Fibroblast of peridontal ligament (primary cell): ENCODE data around the gene RFX8.
"Not testable (repeated sequence)": the region's sequence is repeated elsewhere in the genome, so short reads cannot be mapped to it uniquely, and the experiment has no call there.

Experiments used
- DNase-seq: peaks from one replicate; pipeline ENCODE4 v3.0.0-alpha.2; 2010; ENCODE audit errors: extremely low read depth

The RFX8 gene

DNA sequence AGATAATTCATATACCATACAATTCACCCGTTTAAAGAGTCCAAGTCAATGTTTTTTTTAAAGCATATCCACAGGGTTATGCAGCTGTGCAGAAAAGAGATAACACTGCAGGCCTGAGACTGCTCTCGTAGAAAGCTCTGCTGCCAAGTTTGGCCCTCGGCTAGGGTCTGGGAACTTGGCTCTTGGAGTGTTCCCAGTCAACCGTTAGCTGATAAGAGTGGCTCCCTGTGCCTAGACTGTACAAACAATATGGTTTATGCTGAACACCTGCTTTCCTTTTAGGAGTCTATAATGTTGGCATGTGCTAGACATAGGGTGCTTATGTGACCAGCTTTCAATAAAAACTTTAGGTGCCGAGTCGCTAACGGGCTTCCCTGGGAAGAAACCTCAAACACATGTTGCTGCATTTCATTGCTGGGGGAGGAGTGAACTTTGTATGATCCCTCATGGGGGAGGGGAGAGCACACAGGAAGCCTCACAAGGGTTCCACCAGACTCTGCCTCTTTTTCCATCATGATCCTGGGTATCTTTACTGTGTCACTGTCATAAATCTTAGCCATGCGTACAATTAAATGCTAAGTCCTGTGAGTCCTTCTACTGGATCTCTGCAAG, 34.7 kb downstream of the RFX8 start:
- no peak for DNase-seq

DNA sequence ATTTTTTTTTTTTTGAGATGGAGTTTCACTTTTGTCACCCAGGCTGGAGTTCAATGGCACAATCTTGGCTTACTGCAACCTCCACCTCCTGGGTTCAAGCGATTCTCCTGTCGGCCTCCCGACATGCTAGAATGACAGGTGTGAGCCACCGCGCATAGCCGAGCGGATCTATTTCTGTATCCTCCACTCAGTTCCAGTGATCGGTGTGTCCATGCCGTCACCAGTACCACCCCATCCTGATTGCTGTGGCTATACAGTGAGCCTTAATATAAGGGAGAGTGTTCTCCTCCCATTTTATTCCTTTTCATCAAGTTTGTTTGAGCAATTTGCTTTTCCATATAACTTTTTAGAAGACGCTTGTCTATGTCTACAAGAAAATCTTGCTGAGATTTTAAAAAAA, 35.2 kb downstream of the RFX8 start:
- no peak for DNase-seq

DNA sequence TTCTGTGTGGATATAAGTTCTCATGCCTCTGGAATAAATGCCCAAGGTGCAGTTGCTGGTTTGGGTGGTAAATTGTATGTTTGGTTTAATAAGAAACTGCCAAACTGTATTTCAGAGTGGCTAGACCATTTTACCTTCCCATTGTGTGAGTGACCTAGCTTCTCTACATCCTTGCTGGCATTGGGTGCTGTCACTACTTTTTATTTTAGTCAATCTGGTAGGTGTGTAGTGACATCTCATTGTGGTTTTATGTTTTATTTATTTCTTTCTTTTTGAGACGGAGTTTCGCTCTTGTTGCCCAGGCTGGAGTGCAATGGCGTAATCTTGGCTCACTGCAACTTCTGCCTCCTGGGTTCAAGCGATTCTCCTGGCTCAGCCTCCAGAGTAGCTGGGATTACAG, 36.4 kb downstream of the RFX8 start:
- DNase-seq: not testable (repeated sequence)

DNA sequence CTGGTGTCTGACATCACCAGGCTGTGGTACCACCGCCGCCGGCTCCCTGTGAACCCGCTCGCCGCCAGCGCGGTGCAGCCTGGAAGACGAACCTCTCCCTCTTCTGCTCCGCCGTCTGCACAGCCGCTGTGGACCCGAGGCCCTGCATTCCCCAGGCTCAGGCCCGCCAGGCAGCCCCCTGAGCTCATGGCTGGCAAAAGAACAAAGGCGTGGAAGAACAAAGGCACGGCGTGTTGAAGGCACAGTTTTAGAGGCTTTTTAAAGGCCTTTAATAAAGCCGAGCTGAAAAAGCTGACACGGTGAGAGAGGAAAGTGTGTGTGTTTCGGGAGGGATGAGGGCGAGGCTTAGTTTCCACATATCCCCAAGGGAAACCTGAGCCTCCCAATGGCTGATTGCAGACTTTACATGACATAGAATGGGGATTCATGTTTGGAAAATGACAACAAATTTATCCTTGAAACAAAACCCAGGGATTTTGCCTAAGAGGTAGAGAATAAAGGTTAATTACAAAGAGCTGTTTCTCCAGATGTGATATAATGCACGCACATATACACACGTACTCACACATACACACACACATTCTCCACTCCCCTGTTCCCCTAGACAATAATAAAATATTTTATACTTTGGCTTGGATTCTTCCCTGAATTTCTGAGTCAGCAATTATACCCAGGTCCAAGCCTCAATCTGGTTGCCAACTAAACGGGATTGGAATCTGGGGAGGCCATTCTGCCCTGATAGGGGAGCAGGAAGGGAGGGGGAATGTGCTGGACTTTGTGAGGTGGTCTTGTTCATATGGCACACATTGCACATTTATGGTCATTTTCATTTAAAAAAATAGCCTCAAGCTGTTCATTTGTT, 39.7 kb downstream of the RFX8 start:
- DNase-seq: peak; percentile 84

DNA sequence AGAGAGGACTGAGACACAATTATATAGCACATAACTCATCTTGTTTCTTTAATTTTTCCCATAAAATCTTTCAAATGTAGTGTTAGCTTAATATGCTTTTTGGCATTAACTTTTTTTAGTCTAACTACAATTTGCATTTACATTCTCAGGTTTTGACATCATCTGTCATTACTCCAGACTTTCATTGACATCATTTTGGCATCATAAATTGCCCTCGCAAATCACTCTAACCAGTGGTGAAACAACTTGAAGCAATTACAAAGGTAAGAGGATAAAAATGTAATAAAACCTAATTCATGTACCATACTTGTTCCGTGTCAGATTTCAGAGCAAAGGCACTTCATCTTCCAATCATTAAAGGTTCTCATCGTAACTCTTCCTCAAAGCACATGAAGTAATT, 41.4 kb downstream of the RFX8 start:
- DNase-seq: peak; percentile 68

DNA sequence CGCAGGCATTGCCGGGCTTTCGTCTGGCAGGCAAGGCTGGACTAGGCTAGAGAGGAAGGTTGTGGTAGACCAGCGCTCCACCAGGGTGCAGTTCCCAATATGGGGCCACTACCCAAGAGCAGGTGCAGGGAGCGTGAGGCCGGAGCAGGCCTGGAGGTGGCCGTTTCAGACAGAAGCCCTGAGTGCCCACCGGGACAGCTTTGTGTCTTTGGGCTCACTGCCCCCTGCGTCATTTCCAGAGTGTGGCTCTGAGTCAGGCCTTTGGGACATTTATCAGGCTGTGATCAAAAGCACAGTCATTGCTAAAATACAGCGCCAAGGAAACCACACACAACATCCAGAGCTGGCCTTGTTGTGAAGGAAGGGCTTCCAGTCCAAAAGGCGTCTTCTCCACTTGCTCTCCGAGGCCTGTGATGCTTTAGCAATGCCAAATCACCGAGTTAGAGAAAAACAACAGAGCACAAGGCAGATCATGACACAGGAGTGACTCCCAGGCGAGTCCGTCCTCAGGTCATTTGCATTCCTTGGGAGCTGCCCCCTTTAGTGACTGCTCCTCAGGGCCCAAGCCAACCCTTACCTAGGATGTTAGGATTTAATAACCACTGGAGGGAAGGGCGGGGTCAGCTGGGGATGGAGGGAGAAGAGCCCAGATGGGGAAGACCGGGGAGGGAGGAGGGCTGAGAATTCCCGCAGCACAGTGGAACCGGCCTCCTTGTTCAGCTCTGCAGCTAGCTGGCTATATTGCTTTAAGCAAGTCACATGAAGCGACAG, 42.3 kb downstream of the RFX8 start:
- DNase-seq: peak; percentile 25

DNA sequence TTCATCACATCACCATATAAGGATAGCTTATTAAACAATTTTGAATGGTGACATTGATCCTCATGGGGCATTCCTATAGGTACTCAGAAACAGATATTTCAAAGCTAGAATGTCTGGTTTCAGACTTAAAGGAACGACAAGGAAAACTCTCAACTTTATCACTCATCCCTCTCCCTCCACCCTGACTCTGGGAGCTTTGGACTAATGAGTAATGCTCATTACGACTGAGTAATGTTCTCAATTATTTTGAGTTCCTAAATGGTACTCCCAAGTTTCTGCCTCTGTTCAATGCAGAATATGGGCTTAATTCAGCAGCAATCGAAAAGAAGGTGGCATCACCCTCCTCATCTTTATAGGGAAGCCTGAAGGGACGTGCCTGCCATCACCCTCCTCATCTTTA, 43.4 kb downstream of the RFX8 start:
- DNase-seq: no peak

DNA sequence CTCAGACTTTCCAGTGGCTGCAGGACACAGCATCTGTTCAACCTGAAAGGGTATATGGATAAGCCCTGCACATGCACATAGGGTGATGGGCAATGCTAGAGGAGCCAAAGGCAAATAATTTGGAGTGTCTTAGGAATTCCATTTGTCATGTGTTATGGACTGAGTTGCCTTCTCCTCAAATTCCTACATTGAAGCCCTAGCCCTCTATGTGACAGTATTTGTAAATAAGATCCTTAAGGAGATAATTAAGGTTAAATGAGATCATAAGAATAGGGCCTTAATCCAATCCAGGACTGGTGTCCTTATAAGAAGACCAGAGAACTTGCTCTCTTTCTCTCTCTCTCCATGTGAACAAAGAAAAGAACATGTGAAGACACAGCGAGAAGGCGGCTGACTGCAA, 44.8 kb downstream of the RFX8 start:
- DNase-seq: no peak

DNA sequence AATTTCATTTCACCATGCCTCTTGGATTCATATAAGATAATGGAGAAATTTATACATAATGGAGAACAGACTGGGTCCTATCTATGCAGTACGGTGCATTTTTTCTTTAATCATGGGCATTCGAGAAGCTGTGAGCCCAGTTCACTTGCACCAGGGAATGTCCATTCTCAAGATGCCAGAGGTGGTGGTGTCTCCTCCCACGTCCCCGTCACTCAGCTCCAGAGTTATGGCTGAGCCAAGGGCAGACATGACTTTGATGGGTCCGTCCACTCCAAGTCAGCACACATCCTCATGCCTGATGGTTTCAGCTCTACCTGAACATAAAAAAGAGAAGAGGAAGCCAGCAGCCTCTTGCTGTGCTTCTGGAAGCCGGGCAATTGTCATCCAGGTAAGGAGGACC, 45.5 kb downstream of the RFX8 start:
- DNase-seq: no peak

DNA sequence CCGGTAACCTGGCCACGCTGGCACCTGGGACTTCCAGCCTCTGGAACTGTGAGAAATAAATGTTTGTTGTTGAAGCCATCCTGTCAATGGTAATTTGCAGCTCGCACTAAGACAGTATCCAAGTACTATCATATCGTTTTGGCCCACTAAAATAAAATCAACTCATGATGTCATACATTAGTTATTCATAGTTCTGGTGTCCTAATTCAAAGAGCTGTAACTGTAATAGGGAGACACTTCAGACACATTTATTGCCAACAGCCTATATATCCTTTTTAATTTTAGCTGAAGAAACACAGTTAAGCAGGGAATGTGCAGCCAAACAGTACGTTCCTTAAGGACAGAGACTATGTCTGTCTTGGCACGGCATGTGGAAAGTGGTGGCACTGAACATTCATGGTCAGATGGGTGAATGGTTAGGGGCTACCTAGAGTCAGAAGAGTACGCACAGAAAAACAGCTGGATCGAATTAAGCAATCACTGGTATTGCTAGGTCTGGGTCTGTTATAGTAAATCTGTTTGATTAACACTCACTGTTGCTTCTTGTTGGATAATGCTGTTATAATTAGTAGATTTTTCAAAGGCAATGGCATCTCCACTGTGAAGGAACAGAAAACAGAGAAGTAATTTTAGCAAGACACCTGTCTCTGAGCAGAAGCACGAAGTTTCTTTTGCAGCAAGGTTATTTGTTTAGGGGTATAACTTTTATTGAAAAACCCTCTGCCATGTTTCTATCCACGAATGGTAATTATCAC, 46.3 kb downstream of the RFX8 start:
- DNase-seq: no peak

DNA sequence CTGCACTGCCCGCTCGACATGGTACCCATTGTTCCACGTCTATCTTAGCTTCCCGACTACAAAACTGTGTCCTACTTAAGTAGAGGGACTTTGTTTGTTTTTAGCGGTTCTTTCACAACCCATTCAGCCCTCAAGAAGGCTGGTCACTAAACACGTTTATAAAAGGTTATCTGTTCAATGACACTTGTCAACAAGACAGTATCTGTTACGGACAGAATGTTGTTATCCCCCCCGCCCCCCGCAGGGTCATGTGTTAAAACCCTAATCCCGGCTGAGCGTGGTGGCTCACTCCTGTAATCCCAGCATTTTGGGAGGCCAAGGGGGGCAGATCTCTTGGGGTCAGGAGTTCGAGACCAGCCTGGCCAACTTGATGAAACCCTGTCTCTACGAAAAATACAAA, 47.2 kb downstream of the RFX8 start:
- no peak for DNase-seq

DNA sequence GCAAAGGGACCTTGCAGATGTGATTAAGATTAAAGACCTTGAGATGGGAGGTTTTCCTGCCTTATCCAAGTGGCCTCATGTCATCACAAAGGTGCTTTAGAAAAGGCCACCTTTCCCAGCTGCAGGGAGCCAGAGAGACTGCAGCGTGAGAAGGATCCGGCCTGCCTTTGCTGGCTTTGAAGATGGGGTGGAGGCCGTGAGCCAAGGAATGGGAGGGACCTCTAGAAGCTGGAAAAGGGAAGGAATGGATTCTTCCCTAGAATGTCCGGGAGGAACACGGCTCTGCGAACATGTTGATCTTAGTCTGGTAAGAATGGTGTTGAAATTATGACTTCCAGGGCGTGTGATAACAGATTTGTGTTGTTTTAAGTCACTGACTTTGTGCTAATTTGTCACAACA, 47.7 kb downstream of the RFX8 start:
- no peak for DNase-seq

DNA sequence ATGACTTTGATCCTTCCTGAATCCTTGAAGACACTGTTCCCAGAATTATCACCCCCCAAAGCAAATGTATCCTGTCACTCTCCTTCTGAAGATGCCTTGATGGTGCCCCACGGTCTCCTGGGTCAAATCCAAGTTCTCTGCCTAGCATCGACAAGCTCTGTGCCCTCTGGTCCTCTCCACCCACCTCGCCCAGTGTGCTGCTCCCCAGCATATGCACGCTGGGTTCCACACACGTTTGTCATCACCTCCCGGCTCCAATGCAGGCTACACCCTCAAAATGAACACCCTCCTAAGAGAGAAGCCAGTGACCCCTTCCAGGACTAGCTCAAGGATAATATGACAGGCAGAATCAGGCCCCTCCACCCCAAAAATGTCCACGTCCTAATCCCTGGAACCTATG, 48.1 kb downstream of the RFX8 start:
- no peak for DNase-seq

DNA sequence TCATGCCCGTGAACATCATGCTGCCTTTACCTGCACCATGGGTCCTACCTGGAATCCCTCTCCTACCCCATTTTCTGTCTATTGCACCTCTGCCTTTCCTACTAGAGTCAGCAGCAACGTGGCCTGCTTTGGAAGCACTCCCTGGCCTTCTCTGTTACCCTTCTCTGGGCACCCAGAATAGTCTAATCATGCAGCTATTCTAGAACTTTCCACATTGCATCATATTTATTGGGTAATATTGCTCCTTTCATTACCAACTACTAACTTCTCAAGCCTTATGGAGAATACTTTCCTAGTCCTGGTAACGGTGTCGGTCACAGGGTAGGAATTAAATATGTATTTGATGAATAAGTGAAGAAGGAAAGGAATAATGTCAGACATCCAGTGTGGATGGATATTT, 54.3 kb downstream of the RFX8 start:
- peak; percentile 48 for DNase-seq

DNA sequence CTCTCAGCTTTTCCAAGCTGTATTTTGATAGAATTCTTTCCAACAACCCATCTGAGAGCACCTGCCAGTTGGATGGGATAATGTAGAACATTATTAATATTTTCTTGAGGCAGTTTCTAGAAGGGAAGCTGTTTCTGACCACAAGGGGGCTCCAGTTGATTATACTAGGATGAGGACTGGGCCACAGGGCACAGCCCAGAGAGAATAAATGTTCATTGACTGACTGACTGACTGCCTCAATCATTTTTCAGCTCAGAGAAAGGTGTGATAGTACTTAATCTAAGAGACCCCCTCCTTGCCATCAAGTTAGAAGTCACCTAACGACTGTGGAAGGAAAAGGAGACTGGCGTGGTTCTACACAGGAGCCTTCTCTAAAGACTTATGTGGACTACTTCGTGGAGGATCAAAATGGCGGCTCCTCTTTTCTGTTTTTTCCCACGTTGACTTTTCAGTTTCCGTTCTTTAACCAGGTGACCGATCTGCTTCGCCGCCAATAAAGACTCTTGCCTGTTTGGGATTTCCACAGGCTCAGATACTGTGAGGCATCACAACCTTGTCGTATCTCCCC, 55.7 kb downstream of the RFX8 start:
- DNase-seq: peak; percentile 87

DNA sequence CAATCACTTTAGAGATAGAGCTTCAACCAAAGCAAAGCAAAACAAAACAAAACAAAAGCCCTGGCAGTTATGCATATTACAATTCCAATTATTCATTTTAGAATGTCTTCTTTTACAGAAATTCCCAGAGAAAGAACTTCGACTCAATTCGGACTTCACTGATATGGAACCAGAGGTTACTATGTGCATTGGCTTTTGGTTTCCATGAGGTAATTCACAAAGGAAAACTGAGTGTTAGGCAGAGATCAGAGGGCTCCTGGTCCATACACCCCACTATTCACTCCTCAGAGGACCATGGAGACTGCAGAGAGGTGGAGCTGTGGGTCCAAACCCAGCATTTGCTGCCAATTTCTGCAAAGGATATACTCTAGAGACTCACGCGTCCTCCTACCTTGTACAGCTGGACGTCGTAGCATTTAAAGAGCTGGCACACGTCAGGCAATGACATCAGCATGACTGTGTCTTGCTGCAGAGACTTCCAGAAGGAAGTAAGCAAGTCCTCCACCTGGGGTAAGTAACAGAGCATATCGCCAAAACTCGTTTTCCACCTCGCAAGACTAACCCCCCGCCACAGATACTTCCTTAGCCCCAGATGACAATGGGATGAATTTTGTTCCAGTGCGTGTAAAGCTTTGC, 56.3 kb downstream of the RFX8 start:
- no peak for DNase-seq

DNA sequence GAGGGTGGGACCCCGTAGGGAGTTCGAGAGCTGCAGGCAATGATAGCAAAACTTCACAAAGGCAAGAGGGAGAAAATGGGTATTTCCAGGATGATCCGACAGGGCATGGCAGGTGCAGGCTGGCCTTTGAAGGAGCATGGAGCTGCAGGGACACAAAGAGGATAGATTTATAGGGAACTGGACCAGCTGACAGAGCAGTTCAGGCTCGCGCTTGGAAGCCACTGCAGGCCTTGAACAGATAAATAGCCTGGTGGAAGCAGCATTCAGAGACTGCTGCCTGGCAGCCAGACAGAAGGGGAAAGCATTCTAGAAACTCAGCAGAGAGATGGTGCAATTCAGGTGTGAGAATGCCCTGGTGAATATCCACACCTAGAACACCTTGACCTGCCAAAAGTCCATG, 58.3 kb downstream of the RFX8 start:
- DNase-seq: no peak

DNA sequence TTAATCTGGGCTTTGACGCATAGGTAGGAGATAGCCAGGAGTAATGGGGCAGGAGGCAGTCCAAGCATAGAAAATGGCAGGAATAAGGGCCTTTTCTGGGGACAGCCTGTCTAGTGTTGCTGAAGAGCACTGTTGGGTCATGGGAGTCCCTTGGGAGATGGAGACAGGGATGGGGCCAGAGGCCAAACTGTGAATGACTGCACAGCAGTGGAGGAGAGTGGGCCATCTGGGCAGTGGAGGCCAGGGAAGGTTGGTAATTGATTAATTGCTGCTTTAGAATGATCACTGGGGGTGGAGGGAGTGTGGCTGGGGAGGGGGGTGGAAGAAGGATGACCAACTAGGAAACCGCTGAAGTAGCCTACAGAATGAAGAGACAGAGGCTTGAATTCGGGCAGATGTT, 59.0 kb downstream of the RFX8 start:
- DNase-seq: no peak

DNA sequence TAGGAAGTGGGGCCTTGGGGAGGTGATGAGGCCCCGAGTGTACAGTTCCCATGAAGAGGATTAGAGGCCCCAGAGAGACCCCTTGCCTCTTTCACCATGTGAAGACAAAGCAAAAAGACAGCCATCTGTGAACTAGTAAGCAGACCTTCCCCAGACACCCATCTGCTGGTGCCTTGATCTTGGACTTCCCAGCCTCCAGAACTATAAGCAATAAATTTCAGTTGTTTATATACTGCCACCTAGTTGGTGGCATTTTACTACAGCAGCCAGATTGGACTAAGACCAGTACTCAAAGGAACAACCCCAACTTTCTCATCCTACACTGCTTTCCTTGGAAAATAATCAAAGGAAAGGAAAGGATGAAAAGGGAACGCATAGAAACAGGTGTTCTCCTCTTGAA, 59.7 kb downstream of the RFX8 start:
- DNase-seq: no peak

DNA sequence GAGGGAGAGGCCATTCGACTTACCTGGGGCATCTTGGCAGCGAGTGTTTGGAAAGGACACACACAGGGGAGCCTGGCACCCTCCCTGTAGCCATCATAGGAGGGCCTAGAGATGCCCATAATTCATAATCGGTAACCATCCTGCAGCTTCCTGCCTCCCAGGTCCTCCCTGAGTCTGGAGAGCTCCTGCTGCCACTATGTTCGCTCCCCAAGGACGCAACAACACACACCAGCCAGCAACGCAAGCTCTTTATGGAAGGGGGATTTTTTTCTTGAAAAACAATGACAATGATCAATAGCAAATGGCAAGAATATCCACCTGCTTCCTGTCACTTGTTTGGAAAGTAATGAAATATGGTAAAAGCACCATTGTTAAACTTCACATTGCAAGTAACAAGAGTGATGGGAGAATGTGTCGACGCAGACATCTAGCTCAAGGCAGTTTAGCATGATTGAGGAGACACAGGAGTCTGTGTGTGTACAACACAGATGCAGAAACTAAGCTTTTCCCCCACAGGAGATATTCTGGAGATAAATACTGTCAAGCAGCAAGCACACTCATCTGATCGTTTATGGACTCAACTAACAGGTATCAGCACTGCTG, 62.7 kb downstream of the RFX8 start:
- DNase-seq: no peak

DNA sequence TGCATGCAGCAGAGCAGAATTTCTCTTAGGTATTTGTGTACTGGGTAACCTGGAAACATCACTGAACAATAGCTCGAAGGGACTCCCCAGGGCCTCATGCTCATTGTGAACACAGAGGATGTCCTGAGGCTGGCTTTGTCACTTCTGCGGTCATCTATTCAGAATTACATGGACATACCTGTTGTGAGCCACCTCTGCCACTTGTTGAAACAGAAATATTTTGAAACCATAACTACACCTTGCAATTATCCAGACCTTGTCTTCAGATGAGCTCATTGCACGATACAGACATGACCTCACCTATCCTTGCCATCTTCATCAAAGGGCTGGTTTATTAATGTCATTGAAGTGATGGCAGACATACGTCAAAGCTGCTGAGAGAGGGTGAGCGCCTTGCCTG, 64.2 kb downstream of the RFX8 start:
- no peak for DNase-seq
